Type B pancreatic cell (in vitro differentiated cells): Measurements from ENCODE around the gene CCT5. TPM values are rescaled to one million over a fixed set of nuclear protein-coding genes. Genes with fewer than 3 reads are reported as not detected.

Experiments used
- DNase-seq: peaks from one replicate; pipeline ENCODE4 v3.0.0; 2021; ENCODE audit warnings: mixed read lengths; ENCODE audit not compliant: unreplicated experiment; ENCODE audit errors: extremely low spot score
- H3K27ac Mint-ChIP-seq: 2 replicates; pipeline ENCODE4 v1.8.0; 2021; ENCODE audit warnings: mild to moderate bottlenecking, mixed read lengths
- H3K27me3 Mint-ChIP-seq: 2 replicates; pipeline ENCODE4 v1.8.0; 2021; ENCODE audit warnings: mixed read lengths
- H3K36me3 Mint-ChIP-seq: 2 replicates; pipeline ENCODE4 v1.8.0; 2021; ENCODE audit warnings: mixed read lengths
- H3K4me1 Mint-ChIP-seq: one replicate; pipeline ENCODE4 v1.8.0; 2021; ENCODE audit warnings: mixed read lengths; ENCODE audit not compliant: unreplicated experiment
- H3K4me3 Mint-ChIP-seq: 2 replicates; pipeline ENCODE4 v1.8.0; 2021; ENCODE audit warnings: mild to moderate bottlenecking, mixed read lengths
- H3K9me3 Mint-ChIP-seq: 2 replicates; pipeline ENCODE4 v1.8.0; 2021; ENCODE audit warnings: mixed read lengths
- long read RNA-seq: library from polyadenylated mRNA; unstranded; transcript quantifications from one replicate; pipeline ENCODE4 v2.0.0, GENCODE V29; 2020
- total RNA-seq: library from RNA; stranded (reverse); gene quantifications from 2 replicates; pipeline ENCODE4 v1.2.1, GENCODE V29; 2021; ENCODE audit warnings: low replicate concordance
- TF ChIP-seq, protein P1 (sequence below): fragments of 200-600 bp; sonication (generic); conservative IDR thresholded peaks from 2 replicates; pipeline ENCODE4 v1.5.0; 2021; ENCODE audit warnings: antibody characterized with exemption, mild to moderate bottlenecking

CCT5 gene
- 199 and 255 TPM in 2 replicates for total RNA-seq
- long read RNA-seq, transcript CCT5-201 (11 exons, 3,675 nt): major isoform, 1,873 of 1,948 reads
- long read RNA-seq, partial matches to known transcripts: 39 of 1,948 reads
- long read RNA-seq, other reads (novel, unspliced or antisense): 32 of 1,948 reads

DNA sequence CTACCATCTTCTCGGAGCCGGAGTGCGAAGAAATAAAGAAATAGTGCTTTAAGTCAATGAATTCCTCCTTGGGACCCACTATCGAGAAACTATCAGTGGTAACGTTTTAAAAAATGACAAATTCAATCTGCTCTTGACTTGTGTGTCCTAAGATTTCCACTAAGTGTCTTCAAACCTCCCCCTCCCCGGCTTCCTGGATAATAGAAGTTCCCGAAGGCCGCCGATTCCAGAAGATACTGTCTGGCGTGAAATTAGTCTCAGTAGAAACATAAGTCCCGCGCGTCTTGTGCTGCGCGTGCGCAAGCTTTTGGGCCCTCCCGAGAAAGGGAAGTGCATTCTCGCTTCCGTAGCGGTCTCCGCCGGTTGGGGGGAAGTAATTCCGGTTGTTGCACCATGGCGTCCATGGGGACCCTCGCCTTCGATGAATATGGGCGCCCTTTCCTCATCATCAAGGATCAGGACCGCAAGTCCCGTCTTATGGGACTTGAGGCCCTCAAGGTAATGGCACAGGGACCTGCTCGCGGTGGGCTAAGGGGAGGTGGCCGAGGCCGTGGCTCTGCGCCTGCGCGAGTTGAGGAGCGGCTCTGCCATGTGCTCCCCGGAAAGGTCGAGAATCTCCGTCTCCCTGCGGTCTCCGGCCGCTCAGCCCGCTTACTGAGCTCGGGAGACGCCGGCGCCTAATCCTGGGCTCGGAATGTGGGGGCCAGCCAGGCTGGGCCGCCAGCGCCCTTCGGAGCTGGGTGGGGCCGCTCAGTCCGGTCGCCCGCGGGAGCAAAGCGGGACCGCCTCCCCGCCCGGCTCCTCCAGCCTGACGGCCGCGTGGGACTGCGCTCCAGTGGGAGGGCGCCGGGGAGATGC lies at the start of gene CCT5:
CCT5 (plus strand) TSS at position 333 of the 858 bp plus-strand sequence; CDS start at position 394, 61 bp downstream.
- DNase-seq: peak; percentile 89
- Mint-ChIP-seq H3K27me3 (peaks cover 4% of the 10 kb centered on the region), H3K4me3 (peak within 1 kb of the TSS; percentile 95), H3K9me3 (no peaks in the 10 kb centered on the region), H3K36me3 (peaks cover 18% of the 10 kb centered on the region), H3K27ac (peak within 1 kb of the TSS; percentile 100), H3K4me1 (peaks cover 28% of the 10 kb centered on the region)
- TF ChIP-seq, protein P1, sequence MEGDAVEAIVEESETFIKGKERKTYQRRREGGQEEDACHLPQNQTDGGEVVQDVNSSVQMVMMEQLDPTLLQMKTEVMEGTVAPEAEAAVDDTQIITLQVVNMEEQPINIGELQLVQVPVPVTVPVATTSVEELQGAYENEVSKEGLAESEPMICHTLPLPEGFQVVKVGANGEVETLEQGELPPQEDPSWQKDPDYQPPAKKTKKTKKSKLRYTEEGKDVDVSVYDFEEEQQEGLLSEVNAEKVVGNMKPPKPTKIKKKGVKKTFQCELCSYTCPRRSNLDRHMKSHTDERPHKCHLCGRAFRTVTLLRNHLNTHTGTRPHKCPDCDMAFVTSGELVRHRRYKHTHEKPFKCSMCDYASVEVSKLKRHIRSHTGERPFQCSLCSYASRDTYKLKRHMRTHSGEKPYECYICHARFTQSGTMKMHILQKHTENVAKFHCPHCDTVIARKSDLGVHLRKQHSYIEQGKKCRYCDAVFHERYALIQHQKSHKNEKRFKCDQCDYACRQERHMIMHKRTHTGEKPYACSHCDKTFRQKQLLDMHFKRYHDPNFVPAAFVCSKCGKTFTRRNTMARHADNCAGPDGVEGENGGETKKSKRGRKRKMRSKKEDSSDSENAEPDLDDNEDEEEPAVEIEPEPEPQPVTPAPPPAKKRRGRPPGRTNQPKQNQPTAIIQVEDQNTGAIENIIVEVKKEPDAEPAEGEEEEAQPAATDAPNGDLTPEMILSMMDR: no peak

DNA sequence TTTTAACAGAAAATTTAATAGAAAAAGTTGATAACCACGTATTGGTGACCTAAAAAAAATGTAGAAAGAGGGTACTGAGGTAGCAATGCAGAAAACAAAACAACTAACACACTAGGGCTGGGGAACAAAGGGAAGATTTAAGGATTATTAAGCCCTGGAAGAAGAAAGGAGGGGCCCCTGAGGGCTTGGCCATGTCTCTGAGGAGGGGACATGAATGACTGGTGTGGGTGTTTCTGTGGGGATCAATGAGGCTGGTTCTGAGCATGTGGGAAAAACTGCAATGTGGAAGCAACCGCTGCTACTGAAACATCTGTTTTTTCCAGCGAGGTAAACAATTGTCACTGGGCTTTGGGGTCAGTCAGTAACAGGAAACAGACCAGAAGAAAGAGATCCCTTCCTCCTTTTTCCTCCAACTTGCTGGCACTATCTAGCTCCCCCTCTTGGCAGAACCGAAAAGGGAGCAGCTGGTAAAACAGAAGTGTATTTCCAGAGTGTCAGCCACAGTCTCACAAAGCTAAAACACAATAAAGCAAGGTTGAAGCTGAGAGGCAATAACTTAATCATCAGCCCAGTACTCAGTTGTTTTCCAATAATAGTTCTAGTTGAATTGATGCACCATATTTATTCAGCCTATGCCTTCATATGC lies 48.7 kb upstream of the CCT5 start:
- H3K9me3 Mint-ChIP-seq: no peaks in the 10 kb centered on the region
- H3K4me1 Mint-ChIP-seq: no peaks in the 10 kb centered on the region
- H3K27ac Mint-ChIP-seq: no peak overlapping the region
- no peak overlapping the region for H3K4me3 Mint-ChIP-seq
- H3K27me3 Mint-ChIP-seq: peaks cover 14% of the 10 kb centered on the region
- TF ChIP-seq, protein P1: peak; percentile 66
- DNase-seq: no peak
- peaks cover 3% of the 10 kb centered on the region for H3K36me3 Mint-ChIP-seq

DNA sequence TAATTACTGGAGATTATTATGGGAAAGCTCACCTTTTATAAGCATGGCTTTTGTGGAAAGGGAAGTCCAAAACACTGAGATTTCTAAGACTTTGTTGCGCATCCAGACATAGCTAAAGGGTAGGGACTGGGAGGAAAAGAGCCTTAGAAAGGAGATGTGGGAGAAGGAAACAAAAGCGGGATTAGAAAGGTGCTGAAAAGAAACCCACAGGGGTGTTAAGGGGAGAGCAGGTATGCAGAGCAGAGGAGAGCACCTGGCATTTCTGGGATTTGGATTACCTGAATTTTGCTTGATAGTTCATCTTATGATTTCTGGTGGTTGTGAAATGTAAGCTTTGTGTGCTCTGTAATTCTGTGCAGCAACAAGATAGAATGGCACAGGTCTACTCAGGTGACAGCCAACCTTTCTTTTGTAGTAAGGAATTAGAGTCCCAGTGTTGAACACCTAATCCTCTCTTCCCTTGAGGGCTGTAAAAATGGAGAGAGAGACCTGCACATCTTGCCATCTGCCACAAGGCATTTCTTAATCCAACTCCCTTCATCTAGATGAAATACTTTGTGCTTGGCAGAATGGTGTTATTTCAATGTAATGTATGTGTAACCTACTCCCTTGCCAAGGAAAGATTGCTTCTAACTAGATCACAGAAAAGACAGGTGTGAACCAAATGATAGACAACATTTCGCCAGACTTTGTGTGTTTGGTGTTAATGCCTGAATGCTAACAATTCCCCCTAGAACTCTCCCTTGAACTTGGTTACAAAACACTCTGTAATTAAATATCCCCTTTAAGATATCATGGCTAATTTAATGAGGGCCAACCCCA lies 47.8 kb upstream of the CCT5 start:
- Mint-ChIP-seq H3K27me3 (peaks cover 19% of the 10 kb centered on the region), H3K9me3 (no peaks in the 10 kb centered on the region), H3K4me3 (no peak overlapping the region), H3K4me1 (no peaks in the 10 kb centered on the region), H3K36me3 (peaks cover 3% of the 10 kb centered on the region), H3K27ac (no peak overlapping the region)
- TF ChIP-seq, protein P1: no peak
- DNase-seq: no peak

DNA sequence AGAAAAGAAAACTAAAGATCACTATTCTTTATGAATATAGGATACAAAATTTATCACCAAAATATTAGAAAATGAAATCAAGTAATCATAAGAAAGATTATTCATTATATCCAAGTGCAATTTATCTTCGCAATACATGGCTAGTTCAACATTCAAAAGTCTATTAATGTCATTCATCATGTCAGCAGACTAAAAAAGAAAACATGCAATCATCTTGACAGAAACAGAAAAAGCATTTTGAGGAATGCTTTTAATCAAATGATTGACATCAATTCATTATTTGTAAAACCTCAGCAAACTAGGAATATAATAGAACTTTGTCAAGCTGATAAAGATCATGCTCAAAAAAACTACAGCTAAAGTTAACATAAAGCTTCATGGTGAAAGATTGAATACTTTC lies 41.1 kb upstream of the CCT5 start:
- peaks cover 35% of the 10 kb centered on the region for H3K27me3 Mint-ChIP-seq
- H3K36me3 Mint-ChIP-seq: peaks cover 11% of the 10 kb centered on the region
- TF ChIP-seq, protein P1: no peak
- no peaks in the 10 kb centered on the region for H3K9me3 Mint-ChIP-seq
- no peak overlapping the region for H3K27ac Mint-ChIP-seq
- DNase-seq: no peak
- peaks cover 6% of the 10 kb centered on the region for H3K4me1 Mint-ChIP-seq
- H3K4me3 Mint-ChIP-seq: no peak overlapping the region

DNA sequence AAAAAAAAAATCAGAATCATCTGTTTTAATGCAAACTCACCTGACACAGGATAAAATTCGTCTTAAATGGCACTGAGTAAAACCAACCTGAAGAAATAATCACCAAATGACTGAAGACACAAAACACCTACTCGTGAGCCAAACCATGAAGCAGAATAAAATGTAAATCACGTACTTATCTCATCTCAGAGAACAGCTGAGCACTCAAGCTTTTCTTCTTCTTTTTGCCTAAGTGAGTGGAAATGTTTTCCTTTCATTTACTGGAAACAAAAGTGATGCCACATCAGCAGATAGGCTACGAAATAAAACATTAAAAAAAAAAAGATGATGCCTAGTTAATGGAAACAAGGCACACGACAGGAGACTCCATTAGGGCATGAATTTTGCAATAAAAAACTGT lies 36.8 kb upstream of the CCT5 start:
- no peak for DNase-seq
- TF ChIP-seq, protein P1: no peak
- no peak overlapping the region for H3K27ac Mint-ChIP-seq
- H3K9me3 Mint-ChIP-seq: no peaks in the 10 kb centered on the region
- peaks cover 6% of the 10 kb centered on the region for H3K4me1 Mint-ChIP-seq
- peaks cover 20% of the 10 kb centered on the region for H3K27me3 Mint-ChIP-seq
- H3K36me3 Mint-ChIP-seq: peaks cover 8% of the 10 kb centered on the region
- H3K4me3 Mint-ChIP-seq: no peak overlapping the region
